Motor neuron (in vitro differentiated cells): ENCODE data around the gene CHPT1. TPM values are rescaled to one million over a fixed set of nuclear protein-coding genes. Genes with fewer than 3 reads are reported as not detected.

Source experiments
- ATAC-seq, 8 experiments: fragments of 200-7000 bp; cut with Tn5 transposase; replicated peaks in 6 of 8; 2 replicates each; pipeline ENCODE4 v1.8.0; 2021; ENCODE audit warnings: mild to moderate bottlenecking in 8 of 8, moderate library complexity in 8 of 8
- H3K27ac ChIP-seq, 2 donors: fragments of 250-450 bp; sonication (Bioruptor Pico); 2 replicates each; pipeline ENCODE4 v1.9.0; 2021; ENCODE audit warnings: antibody characterized with exemption in 2 of 2, mild to moderate bottlenecking in 2 of 2, moderate library complexity in 1 of 2
- H3K4me1 ChIP-seq, 2 donors: fragments of 250-450 bp; sonication (Bioruptor Pico); replicated peaks in 1 of 2; 2 replicates each; pipeline ENCODE4 v1.6.1; 2021; ENCODE audit warnings: antibody characterized with exemption in 2 of 2, mild to moderate bottlenecking in 2 of 2, moderate library complexity in 1 of 2
- H3K4me3 ChIP-seq, 5 donors: fragments of 250-450 bp; sonication (Bioruptor Pico); 2 replicates each; pipeline ENCODE4 v1.9.0; 2021; ENCODE audit warnings: antibody characterized with exemption in 5 of 5, mild to moderate bottlenecking in 5 of 5, moderate library complexity in 4 of 5
- WGBS, 10 experiments: fragments of 450-650 bp; shearing (Covaris generic); methylation state at CpG; one replicate each; pipeline ENCODE4 v1.0.0; 2022; 5-methylcytosine and 5-hydroxymethylcytosine counted together
- in situ Hi-C, 9 experiments: fragments of 400-800 bp; cut with MboI; loops; one replicate each; pipeline ENCODE4 v1.15.0; 2021; ENCODE audit warnings: low sequenced_read_pairs in 9 of 9, low pct_unique_long_range_greater_than_20kb in 2 of 9; ENCODE audit not compliant: unreplicated experiment in 9 of 9
- total RNA-seq, 8 experiments: library from RNA; unstranded; fragments of 300-600 nt; gene quantifications; 2 replicates each; pipeline versions ENCODE4 v1.2.3 to v1.2.4, GENCODE V29; 2022

Gene CHPT1
- total RNA-seq, 8 experiments from 2014 or later, result 13.7 to 124 (median 20.7) TPM

GRCh38 chr12:101738920-101739665, 41.7 kb downstream of the CHPT1 start, which contains the start of gene SYCP3:
Gene SYCP3 (minus strand): TSS chr12:101739462. CDS start chr12:101737935, 1,527 bp downstream.
- 93 to 100% (median 97%) methylated on average over 5 to 21 of the region's 57 CpGs; no CpG with 5 or more reads in 4 of the 10 experiments for WGBS, 10 experiments
- ATAC-seq, result no peak
- Histone ChIP-seq H3K4me3 (no peak within 1 kb of the TSS), H3K4me1 (no peaks in the 10 kb centered on the region), H3K27ac (no peak within 1 kb of the TSS)
- in situ Hi-C loops, result loop anchor here in 1 of 9 experiments (25.0 kb wide), 1 partner anchor 327 kb away; the partner anchor contains the start of gene ARL1

GRCh38 chr12:101740566-101740965, 43.1 kb downstream of the CHPT1 start:
- in situ Hi-C loops, result loop anchor here in 1 of 9 experiments (25.0 kb wide), 1 partner anchor 328 kb away; the partner anchor contains the start of gene ARL1
- Histone ChIP-seq H3K4me1 (no peaks in the 10 kb centered on the region), H3K27ac (no peak overlapping the region), H3K4me3 (no peak overlapping the region)
- no peak for ATAC-seq
- 75 to 100% (median 90%) methylated on average over 1 to 4 of the region's 5 CpGs; no CpG with 5 or more reads in 1 of the 10 experiments for WGBS, 10 experiments

GRCh38 chr12:101740980-101741379, 43.5 kb downstream of the CHPT1 start:
- ATAC-seq, result no peak
- in situ Hi-C loops, result loop anchor here in 1 of 9 experiments (25.0 kb wide), 1 partner anchor 329 kb away; the partner anchor contains the start of gene ARL1
- Histone ChIP-seq H3K4me3 (no peak overlapping the region), H3K27ac (no peak overlapping the region), H3K4me1 (no peaks in the 10 kb centered on the region)
- WGBS, 10 experiments, result 50 to 100% (median 79%) methylated on average over 1 to 5 of the region's 5 CpGs

- in situ Hi-C loops, result loop anchor here in 1 of 9 experiments (25.0 kb wide), 1 partner anchor 331 kb away; the partner anchor contains the start of gene ARL1
- no peak for ATAC-seq
- Histone ChIP-seq H3K4me3 (no peak overlapping the region), H3K27ac (no peak overlapping the region), H3K4me1 (no peaks in the 10 kb centered on the region)
- 20 to 100% (median 100%) methylated on average over 1 of the region's 1 CpG; no CpG with 5 or more reads in 2 of the 10 experiments for WGBS, 10 experiments
Measured at GRCh38 chr12:101743242-101743641, 45.8 kb downstream of the CHPT1 start.

- in situ Hi-C loops, result loop anchor here in 1 of 9 experiments (25.0 kb wide), 1 partner anchor 332 kb away; the partner anchor contains the start of gene ARL1
- no peak overlapping the region for H3K27ac ChIP-seq
- WGBS, 10 experiments, result 20 to 100% (median 88%) methylated on average over 1 to 10 of the region's 10 CpGs; no CpG with 5 or more reads in 1 of the 10 experiments
- ATAC-seq, result no peak
- no peak overlapping the region for H3K4me3 ChIP-seq
- H3K4me1 ChIP-seq, result no peaks in the 10 kb centered on the region
Measured at GRCh38 chr12:101743724-101744472, 46.5 kb downstream of the CHPT1 start.

GRCh38 chr12:101745481-101745880, 48.0 kb downstream of the CHPT1 start:
- 86 to 100% (median 100%) methylated on average over 1 to 3 of the region's 3 CpGs; no CpG with 5 or more reads in 3 of the 10 experiments for WGBS, 10 experiments
- no peak for ATAC-seq

GRCh38 chr12:101746196-101746595, 48.8 kb downstream of the CHPT1 start:
- peak in 3 of 8 experiments; percentile 65 to 91 (median 88) for ATAC-seq
- H3K4me1 ChIP-seq, result no peaks in the 10 kb centered on the region
- H3K4me3 ChIP-seq, result no peak overlapping the region
- WGBS, 10 experiments, result 0 to 100% (median 67%) methylated on average over 1 of the region's 1 CpG; no CpG with 5 or more reads in 1 of the 10 experiments
- H3K27ac ChIP-seq, result no peak overlapping the region
- in situ Hi-C loops, result loop anchor here in 1 of 9 experiments (25.0 kb wide), 1 partner anchor 334 kb away; the partner anchor contains the start of gene ARL1

More at GRCh38 chr12:101745481-101745880, 48.0 kb downstream of the CHPT1 start:
- Histone ChIP-seq H3K4me3 (no peak overlapping the region), H3K27ac (no peak overlapping the region), H3K4me1 (no peaks in the 10 kb centered on the region)
- in situ Hi-C loops, result loop anchor here in 1 of 9 experiments (25.0 kb wide), 1 partner anchor 333 kb away; the partner anchor contains the start of gene ARL1

GRCh38 chr12:101746661-101747060, 49.2 kb downstream of the CHPT1 start:
- in situ Hi-C loops, result loop anchor here in 1 of 9 experiments (25.0 kb wide), 1 partner anchor 334 kb away; the partner anchor contains the start of gene ARL1
- WGBS, 10 experiments, result 0 to 100% (median 81%) methylated on average over 1 of the region's 1 CpG
- no peak for ATAC-seq
- no peak overlapping the region for H3K4me3 ChIP-seq
- H3K4me1 ChIP-seq, result no peaks in the 10 kb centered on the region
- H3K27ac ChIP-seq, result no peak overlapping the region

GRCh38 chr12:101747697-101748096, 50.3 kb downstream of the CHPT1 start:
- no peak for ATAC-seq
- 80% methylated on average over 1 of the region's 1 CpG; no CpG with 5 or more reads in 9 of the 10 experiments for WGBS, 10 experiments
- Histone ChIP-seq H3K4me3 (no peak overlapping the region), H3K4me1 (no peaks in the 10 kb centered on the region), H3K27ac (no peak overlapping the region)
- in situ Hi-C loops, result loop anchor here in 1 of 9 experiments (25.0 kb wide), 1 partner anchor 335 kb away; the partner anchor contains the start of gene ARL1

GRCh38 chr12:101748907-101749306, 51.5 kb downstream of the CHPT1 start:
- Histone ChIP-seq H3K27ac (no peak overlapping the region), H3K4me3 (no peak overlapping the region), H3K4me1 (no peaks in the 10 kb centered on the region)
- in situ Hi-C loops, result loop anchor here in 1 of 9 experiments (25.0 kb wide), 1 partner anchor 337 kb away; the partner anchor contains the start of gene ARL1
- ATAC-seq, result no peak
- WGBS, 10 experiments, result 67 to 100% (median 96%) methylated on average over 1 of the region's 1 CpG; no CpG with 5 or more reads in 4 of the 10 experiments

- Histone ChIP-seq H3K4me3 (no peak overlapping the region), H3K27ac (no peak overlapping the region), H3K4me1 (no peaks in the 10 kb centered on the region)
- WGBS, 10 experiments, result 68 to 100% (median 90%) methylated on average over 1 to 4 of the region's 4 CpGs; no CpG with 5 or more reads in 2 of the 10 experiments
- ATAC-seq, result no peak
- in situ Hi-C loops, result loop anchor here in 1 of 9 experiments (25.0 kb wide), 1 partner anchor 337 kb away; the partner anchor contains the start of gene ARL1
Measured at GRCh38 chr12:101749657-101750056, 52.2 kb downstream of the CHPT1 start.

GRCh38 chr12:101750152-101750551, 52.7 kb downstream of the CHPT1 start:
- Histone ChIP-seq H3K4me3 (no peak overlapping the region), H3K27ac (no peak overlapping the region), H3K4me1 (no peaks in the 10 kb centered on the region)
- ATAC-seq, result no peak
- 92 to 100% (median 100%) methylated on average over 1 to 4 of the region's 4 CpGs; no CpG with 5 or more reads in 2 of the 10 experiments for WGBS, 10 experiments
- in situ Hi-C loops, result no loop called here
